Naive thymus-derived CD8-positive, alpha-beta T cell (primary cell): ENCODE measurements around the gene NDOR1. TPM values are rescaled to one million over a fixed set of nuclear protein-coding genes. Genes with fewer than 3 reads are reported as not detected.

Experiments
- ATAC-seq, 2 donors: fragments of 150-1000 bp; cut with Tn5 transposase in 1 of 2; sonication (Bioruptor Pico), chemical (Tn5 transposase) in 1 of 2; 1 replicate in 1 of 2; 2 replicates in 1 of 2; pipeline ENCODE4 v1.10.0; 2021; ENCODE audit warnings: mild to moderate bottlenecking in 2 of 2, moderate library complexity in 2 of 2
- POLR2A ChIA-PET: fragments of 350-600 bp; sonication (Branson Sonifier 250); formaldehyde crosslinking; loops from one replicate; lab custom pipeline; 2021; ENCODE audit warnings: antibody characterized with exemption; lab: Charles Lee
- DNase-seq, 10 donors: peaks; one replicate each; pipeline versions ENCODE4 v3.0.0 to v3.0.0-alpha.2; 2020 to 2022
- H3K27ac Mint-ChIP-seq, 10 donors: one replicate each; pipeline ENCODE4 v1.8.0; 2020 to 2022; ENCODE audit warnings: mild to moderate bottlenecking in 10 of 10, mixed read lengths in 10 of 10, moderate library complexity in 4 of 10, inconsistent platforms in 1 of 10
- H3K27me3 Mint-ChIP-seq, 5 donors: one replicate each; pipeline ENCODE4 v1.8.0; 2021 to 2022; ENCODE audit warnings: mixed read lengths in 5 of 5
- H3K36me3 Mint-ChIP-seq, 3 donors: one replicate each; pipeline ENCODE4 v1.8.0; 2020 to 2022; ENCODE audit warnings: mixed read lengths in 3 of 3, mild to moderate bottlenecking in 2 of 3, inconsistent platforms in 1 of 3
- H3K4me1 Mint-ChIP-seq, 4 donors: one replicate each; pipeline ENCODE4 v1.8.0; 2021 to 2022; ENCODE audit warnings: mixed read lengths in 4 of 4
- H3K4me3 Mint-ChIP-seq, 10 donors: one replicate each; pipeline ENCODE4 v1.8.0; 2020 to 2022; ENCODE audit warnings: mild to moderate bottlenecking in 10 of 10, mixed read lengths in 10 of 10, moderate library complexity in 6 of 10, inconsistent platforms in 1 of 10
- H3K9me3 Mint-ChIP-seq, 9 donors: one replicate each; pipeline ENCODE4 v1.8.0; 2020 to 2022; ENCODE audit warnings: mixed read lengths in 9 of 9, mild to moderate bottlenecking in 3 of 9, inconsistent platforms in 1 of 9, moderate library complexity in 1 of 9
- polyA plus RNA-seq, 3 donors: library from polyadenylated mRNA; unstranded; fragments of 300-500 nt; fragmentation: Illumina TruSeq; gene quantifications; one replicate each; pipeline ENCODE4 v1.2.3, GENCODE V29; 2021
- total RNA-seq, 8 experiments: library from RNA in 2 of 8; stranded (reverse) in 2 of 8; gene quantifications; one replicate each; pipeline ENCODE4 v1.2.3 and lab custom pipeline; 2021 to 2026

The NDOR1 gene
- total and polyA plus RNA-seq, 5 experiments from 2014 or later, result 2.4 to 39.8 (median 9.5) TPM

- ATAC-seq (peak in 1 of 2 donors; percentile 42), DNase-seq (no peak)
- peaks cover 8 to 21% (median 17%) of the 10 kb centered on the region in 4 donors for H3K4me1 Mint-ChIP-seq
- H3K9me3 Mint-ChIP-seq, result peaks cover 0 to 4% (median 0%) of the 10 kb centered on the region in 9 donors
- POLR2A ChIA-PET, result interaction anchor here (0.5 to 0.8 kb wide), 2 partner anchors 8 to 30 kb away, joined by 3 to 4 read pairs; no protein-coding TSS in a partner anchor
- H3K4me3 Mint-ChIP-seq, result peak overlapping the region in 1 of 10 donors; percentile 9
- no peak overlapping the region for H3K27ac Mint-ChIP-seq
- peaks cover 17 to 77% (median 25%) of the 10 kb centered on the region in 5 donors for H3K27me3 Mint-ChIP-seq
- peaks cover 0 to 6% (median 0%) of the 10 kb centered on the region in 3 donors for H3K36me3 Mint-ChIP-seq
These were observed 42.8 kb upstream of the NDOR1 start for GRCh38 chr9:137162505-137163364.

- POLR2A ChIA-PET, result no interaction called here
- Mint-ChIP-seq H3K27ac (no peak overlapping the region), H3K4me1 (peaks cover 6 to 16% (median 14%) of the 10 kb centered on the region in 4 donors), H3K4me3 (peak overlapping the region in 1 of 10 donors; percentile 16), H3K9me3 (peaks cover 0 to 4% (median 0%) of the 10 kb centered on the region in 9 donors), H3K36me3 (peaks cover 0 to 6% (median 0%) of the 10 kb centered on the region in 3 donors), H3K27me3 (peaks cover 14 to 71% (median 20%) of the 10 kb centered on the region in 5 donors)
- no peak for ATAC-seq
- no peak for DNase-seq
These were observed 42.2 kb upstream of the NDOR1 start for GRCh38 chr9:137163365-137163715.

- no peak for DNase-seq
- POLR2A ChIA-PET, result no interaction called here
- no peak for ATAC-seq
- Mint-ChIP-seq H3K9me3 (peaks cover 0 to 4% (median 0%) of the 10 kb centered on the region in 9 donors), H3K36me3 (peaks cover 0 to 6% (median 0%) of the 10 kb centered on the region in 3 donors), H3K27ac (no peak overlapping the region), H3K4me1 (peaks cover 6 to 14% (median 12%) of the 10 kb centered on the region in 4 donors), H3K27me3 (peaks cover 13 to 68% (median 19%) of the 10 kb centered on the region in 5 donors), H3K4me3 (peak overlapping the region in 1 of 10 donors; percentile 16)
These were observed 41.7 kb upstream of the NDOR1 start for GRCh38 chr9:137163805-137164204.

DNA sequence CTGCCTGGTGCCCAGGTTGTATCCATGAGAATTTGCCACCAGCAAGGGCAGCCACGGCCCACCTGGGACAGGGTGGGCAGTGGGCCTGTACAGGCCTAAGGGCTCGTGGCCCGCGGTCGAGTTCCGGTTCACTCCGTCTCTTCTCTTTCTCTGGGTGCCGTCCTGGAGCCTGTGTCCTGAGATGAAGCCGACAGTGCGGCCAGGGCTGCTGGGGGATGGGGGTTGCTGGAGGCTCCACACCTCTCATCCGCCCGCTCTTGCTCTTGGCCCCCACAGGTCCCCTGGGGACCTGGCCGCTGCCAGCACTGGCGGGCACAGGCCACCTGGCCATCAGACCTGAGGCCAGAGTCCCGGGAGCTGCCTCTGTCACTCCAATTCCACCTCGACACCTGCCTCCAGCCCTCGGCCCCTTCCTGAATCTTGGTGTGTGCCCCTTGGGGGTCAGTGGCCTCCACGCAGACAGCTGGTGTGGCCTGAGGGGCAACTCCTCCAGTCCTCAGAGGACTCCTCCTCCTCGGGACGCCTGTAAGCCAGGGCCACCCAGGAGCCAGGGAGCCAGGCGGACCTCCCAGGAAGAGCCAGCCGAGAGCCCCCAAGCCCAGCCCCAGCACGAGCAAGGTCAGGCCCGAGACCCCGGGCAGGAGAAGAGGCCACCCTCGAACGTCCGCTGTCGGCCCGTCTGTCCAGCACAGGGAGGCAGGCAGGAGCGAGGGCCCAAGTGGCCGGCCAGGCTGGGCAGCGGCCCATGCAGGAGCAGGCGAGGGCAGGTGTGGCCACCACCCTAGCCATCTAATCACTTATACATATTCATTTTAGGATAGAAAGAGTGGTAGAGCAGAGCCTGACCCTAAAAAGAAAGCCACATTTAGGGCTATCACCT, 40.9 kb upstream of the NDOR1 start:
- Mint-ChIP-seq H3K9me3 (peaks cover 0 to 4% (median 0%) of the 10 kb centered on the region in 9 donors), H3K27me3 (peaks cover 8 to 62% (median 13%) of the 10 kb centered on the region in 5 donors), H3K4me1 (peaks cover 3 to 9% (median 7%) of the 10 kb centered on the region in 4 donors), H3K27ac (no peak overlapping the region), H3K36me3 (peaks cover 0 to 2% (median 0%) of the 10 kb centered on the region in 3 donors), H3K4me3 (peak overlapping the region in 1 of 10 donors; percentile 22)
- DNase-seq (no peak), ATAC-seq (no peak)
- POLR2A ChIA-PET, result no interaction called here

DNA sequence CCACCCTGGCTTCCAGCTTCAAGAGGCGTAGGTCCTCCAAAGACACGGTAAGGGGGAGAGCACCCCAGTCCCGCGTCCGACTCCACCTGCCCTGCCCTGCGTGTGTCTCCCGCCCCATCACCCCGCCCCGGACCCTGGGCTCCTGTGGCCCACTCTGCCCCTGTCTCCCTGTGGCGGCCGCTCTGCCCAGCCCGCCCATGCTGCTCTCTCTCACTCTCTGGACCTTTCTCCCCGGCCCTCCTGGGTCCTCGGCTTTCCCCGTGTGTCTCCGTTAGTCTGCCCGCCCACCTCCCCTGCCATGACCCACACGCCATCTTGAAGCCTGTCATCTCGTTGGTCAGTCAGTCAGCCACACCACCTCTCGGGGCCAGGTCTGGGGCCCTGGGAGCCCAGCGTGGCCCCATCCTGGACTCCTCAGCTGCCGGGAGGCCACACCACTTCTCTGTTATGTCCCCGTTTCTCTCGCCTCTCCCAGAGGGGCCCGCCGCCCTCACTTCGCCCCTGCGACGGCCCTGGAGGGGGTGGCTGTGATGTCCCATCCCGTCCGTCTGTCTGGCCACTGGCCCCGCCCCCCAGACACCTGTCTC, 40.2 kb upstream of the NDOR1 start:
- peaks cover 3 to 9% (median 6%) of the 10 kb centered on the region in 4 donors for H3K4me1 Mint-ChIP-seq
- H3K36me3 Mint-ChIP-seq, result peaks cover 0 to 2% (median 0%) of the 10 kb centered on the region in 3 donors
- H3K27me3 Mint-ChIP-seq, result peaks cover 5 to 60% (median 12%) of the 10 kb centered on the region in 5 donors
- no peak overlapping the region for H3K27ac Mint-ChIP-seq
- H3K4me3 Mint-ChIP-seq, result no peak overlapping the region
- POLR2A ChIA-PET, result no interaction called here
- no peak for ATAC-seq
- peaks cover 0 to 4% (median 0%) of the 10 kb centered on the region in 9 donors for H3K9me3 Mint-ChIP-seq
- DNase-seq, result no peak

- H3K36me3 Mint-ChIP-seq, result peaks cover 0 to 2% (median 0%) of the 10 kb centered on the region in 3 donors
- no peak for ATAC-seq
- H3K4me1 Mint-ChIP-seq, result peaks cover 3 to 9% (median 6%) of the 10 kb centered on the region in 4 donors
- POLR2A ChIA-PET, result interaction anchor here (0.9 kb wide), 1 partner anchor 22 kb away, joined by 4 read pairs; the partner anchor contains the start of genes ANAPC2 and SSNA1
- peaks cover 0 to 4% (median 0%) of the 10 kb centered on the region in 9 donors for H3K9me3 Mint-ChIP-seq
- H3K27me3 Mint-ChIP-seq, result peaks cover 5 to 61% (median 12%) of the 10 kb centered on the region in 5 donors
- no peak overlapping the region for H3K27ac Mint-ChIP-seq
- DNase-seq, result no peak
- H3K4me3 Mint-ChIP-seq, result peak overlapping the region in 6 of 10 donors; percentile 24 to 56 (median 43)
These were observed 38.9 kb upstream of the NDOR1 start for GRCh38 chr9:137166380-137167229.

DNA sequence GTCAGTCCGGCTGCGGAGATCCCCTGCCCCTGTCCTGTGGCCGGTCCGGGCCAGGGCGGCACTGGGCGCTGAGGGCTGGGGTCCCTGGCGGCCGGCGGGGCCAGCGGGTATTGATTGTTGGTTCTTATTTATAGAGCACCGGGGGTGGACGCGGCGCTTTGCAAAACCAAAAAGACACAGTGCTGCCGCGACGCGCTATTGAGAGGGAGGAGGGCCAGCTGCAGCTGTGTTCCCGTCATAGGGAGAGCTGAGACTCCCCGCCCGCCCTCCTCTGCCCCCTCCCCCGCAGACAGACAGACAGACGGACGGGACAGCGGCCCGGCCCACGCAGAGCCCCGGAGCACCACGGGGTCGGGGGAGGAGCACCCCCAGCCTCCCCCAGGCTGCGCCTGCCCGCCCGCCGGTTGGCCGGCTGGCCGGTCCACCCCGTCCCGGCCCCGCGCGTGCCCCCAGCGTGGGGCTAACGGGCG, 38.2 kb upstream of the NDOR1 start:
- H3K27ac Mint-ChIP-seq, result no peak overlapping the region
- ATAC-seq, result no peak

GRCh38 chr9:137167747-137168572, 37.5 kb upstream of the NDOR1 start:
- DNase-seq (no peak), ATAC-seq (peak; percentile 21 to 35)
- Mint-ChIP-seq H3K9me3 (peaks cover 0 to 4% (median 0%) of the 10 kb centered on the region in 9 donors), H3K36me3 (peaks cover 0 to 2% (median 0%) of the 10 kb centered on the region in 3 donors), H3K27me3 (peaks cover 5 to 55% (median 12%) of the 10 kb centered on the region in 5 donors), H3K4me1 (peaks cover 3 to 8% (median 5%) of the 10 kb centered on the region in 4 donors), H3K4me3 (peak overlapping the region in 4 of 10 donors; percentile 45 to 60 (median 56)), H3K27ac (no peak overlapping the region)
- POLR2A ChIA-PET, result interaction anchor here (0.9 to 1.3 kb wide), 2 partner anchors 20 to 81 kb away, joined by 3 read pairs; partner anchors contain the start of gene MAN1B1

More for the DNA sequence above, 38.2 kb upstream of the NDOR1 start:
- POLR2A ChIA-PET, result no interaction called here
- Mint-ChIP-seq H3K9me3 (peaks cover 0 to 4% (median 0%) of the 10 kb centered on the region in 9 donors), H3K36me3 (peaks cover 0 to 2% (median 0%) of the 10 kb centered on the region in 3 donors), H3K4me3 (no peak overlapping the region), H3K4me1 (peaks cover 3 to 8% (median 6%) of the 10 kb centered on the region in 4 donors), H3K27me3 (peaks cover 5 to 59% (median 12%) of the 10 kb centered on the region in 5 donors)
- no peak for DNase-seq

DNA sequence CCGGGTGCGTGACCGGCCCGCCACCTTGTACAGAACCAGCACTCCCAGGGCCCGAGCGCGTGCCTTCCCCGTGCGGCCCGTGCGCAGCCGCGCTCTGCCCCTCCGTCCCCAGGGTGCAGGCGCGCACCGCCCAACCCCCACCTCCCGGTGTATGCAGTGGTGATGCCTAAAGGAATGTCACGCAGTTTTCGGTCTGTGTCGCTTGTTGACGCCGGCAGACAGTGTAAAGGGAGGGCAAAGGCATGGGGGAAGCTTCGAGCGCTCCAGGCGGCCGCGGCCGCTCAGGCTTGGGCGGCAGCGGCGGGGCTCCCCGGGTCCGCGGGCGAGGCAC, 37.0 kb upstream of the NDOR1 start:
- POLR2A ChIA-PET, result interaction anchor here (0.9 to 1.3 kb wide), 2 partner anchors 19 to 82 kb away, joined by 3 read pairs; partner anchors contain the start of gene MAN1B1
- DNase-seq (no peak), ATAC-seq (peak; percentile 51 to 53)
- Mint-ChIP-seq H3K27ac (no peak overlapping the region), H3K36me3 (peaks cover 0 to 2% (median 0%) of the 10 kb centered on the region in 3 donors), H3K4me1 (peaks cover under 1 to 12% (median 5%) of the 10 kb centered on the region in 4 donors), H3K27me3 (peaks cover 4 to 49% (median 12%) of the 10 kb centered on the region in 5 donors), H3K4me3 (peak overlapping the region in 7 of 10 donors; percentile 6 to 81 (median 60)), H3K9me3 (peaks cover 0 to 4% (median 0%) of the 10 kb centered on the region in 9 donors)
